ENCODE measurements around the gene CHN2. TPM values are rescaled to one million over a fixed set of nuclear protein-coding genes. Genes with fewer than 3 reads are reported as not detected.
"Not testable (repeated sequence)": the region's sequence is repeated elsewhere in the genome, so short reads cannot be mapped to it uniquely, and the experiment has no call there.

Gene CHN2
- total RNA-seq, 1 donor from 2014 or later = 0.50 TPM

GRCh38 chr7:29262191-29262917 lies 67.8 kb downstream of the CHN2 start:
- Mint-ChIP-seq H3K4me3 (ENCODE audit: unreplicated experiment) (no peak overlapping the region), H3K27me3 (ENCODE audit: low read depth) (no peaks in the 10 kb centered on the region), H3K36me3 (ENCODE audit: low read depth) (no peaks in the 10 kb centered on the region), H3K4me1 (ENCODE audit: low read depth) (peaks cover 4% of the 10 kb centered on the region), H3K9me3 (ENCODE audit: low read depth) (no peaks in the 10 kb centered on the region), H3K27ac (ENCODE audit: unreplicated experiment) (no peak overlapping the region)
- no peak for DNase-seq (ENCODE audit: low spot score)
- TF ChIP-seq, protein P1, sequence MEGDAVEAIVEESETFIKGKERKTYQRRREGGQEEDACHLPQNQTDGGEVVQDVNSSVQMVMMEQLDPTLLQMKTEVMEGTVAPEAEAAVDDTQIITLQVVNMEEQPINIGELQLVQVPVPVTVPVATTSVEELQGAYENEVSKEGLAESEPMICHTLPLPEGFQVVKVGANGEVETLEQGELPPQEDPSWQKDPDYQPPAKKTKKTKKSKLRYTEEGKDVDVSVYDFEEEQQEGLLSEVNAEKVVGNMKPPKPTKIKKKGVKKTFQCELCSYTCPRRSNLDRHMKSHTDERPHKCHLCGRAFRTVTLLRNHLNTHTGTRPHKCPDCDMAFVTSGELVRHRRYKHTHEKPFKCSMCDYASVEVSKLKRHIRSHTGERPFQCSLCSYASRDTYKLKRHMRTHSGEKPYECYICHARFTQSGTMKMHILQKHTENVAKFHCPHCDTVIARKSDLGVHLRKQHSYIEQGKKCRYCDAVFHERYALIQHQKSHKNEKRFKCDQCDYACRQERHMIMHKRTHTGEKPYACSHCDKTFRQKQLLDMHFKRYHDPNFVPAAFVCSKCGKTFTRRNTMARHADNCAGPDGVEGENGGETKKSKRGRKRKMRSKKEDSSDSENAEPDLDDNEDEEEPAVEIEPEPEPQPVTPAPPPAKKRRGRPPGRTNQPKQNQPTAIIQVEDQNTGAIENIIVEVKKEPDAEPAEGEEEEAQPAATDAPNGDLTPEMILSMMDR (IDR thresholded peaks at IDR 0.05) = no peak

DNA sequence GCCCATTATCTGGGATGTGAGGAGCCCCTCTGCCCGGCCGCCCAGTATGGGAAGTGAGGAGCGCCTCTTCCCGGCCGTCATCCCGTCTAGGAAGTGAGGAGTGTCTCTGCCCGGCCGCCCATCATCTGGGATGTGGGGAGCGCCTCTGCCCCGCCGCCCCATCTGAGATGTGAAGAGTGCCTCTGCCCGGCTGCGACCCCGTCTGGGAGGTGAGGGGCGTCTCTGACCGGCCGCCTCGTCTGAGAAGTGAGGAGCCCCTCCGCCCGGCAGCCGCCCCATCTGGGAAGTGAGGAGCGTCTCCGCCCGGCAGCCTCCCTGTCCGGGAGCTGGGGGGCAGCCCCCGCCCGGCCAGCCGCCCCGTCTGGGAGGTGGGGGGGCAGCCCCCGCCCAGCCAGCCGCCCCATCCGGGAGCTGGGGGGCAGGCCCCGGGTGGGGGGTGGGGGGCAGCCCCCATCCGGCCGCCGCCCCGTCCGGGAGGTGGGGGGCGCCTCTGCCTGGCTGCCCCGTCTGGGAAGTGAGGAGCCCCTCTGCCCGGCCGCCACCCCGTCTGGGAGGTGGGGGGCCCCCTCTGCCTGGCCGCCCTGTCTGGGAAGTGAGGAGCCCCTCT lies 69.1 kb downstream of the CHN2 start:
- H3K27ac Mint-ChIP-seq (ENCODE audit: unreplicated experiment); H3K27me3 Mint-ChIP-seq (ENCODE audit: low read depth); H3K36me3 Mint-ChIP-seq (ENCODE audit: low read depth); DNase-seq (ENCODE audit: low spot score); H3K4me3 Mint-ChIP-seq (ENCODE audit: unreplicated experiment); H3K9me3 Mint-ChIP-seq (ENCODE audit: low read depth); H3K4me1 Mint-ChIP-seq (ENCODE audit: low read depth): not testable (repeated sequence)

GRCh38 chr7:29265208-29265923 lies 70.8 kb downstream of the CHN2 start:
- peaks cover 4% of the 10 kb centered on the region for H3K4me1 Mint-ChIP-seq (ENCODE audit: low read depth)
- H3K27me3 Mint-ChIP-seq (ENCODE audit: low read depth) = no peaks in the 10 kb centered on the region
- TF ChIP-seq, protein P1 (IDR thresholded peaks at IDR 0.05) = no peak
- H3K27ac Mint-ChIP-seq (ENCODE audit: unreplicated experiment) = no peak overlapping the region
- no peak for DNase-seq (ENCODE audit: low spot score)
- H3K9me3 Mint-ChIP-seq (ENCODE audit: low read depth) = no peaks in the 10 kb centered on the region
- no peak overlapping the region for H3K4me3 Mint-ChIP-seq (ENCODE audit: unreplicated experiment)
- no peaks in the 10 kb centered on the region for H3K36me3 Mint-ChIP-seq (ENCODE audit: low read depth)

DNA sequence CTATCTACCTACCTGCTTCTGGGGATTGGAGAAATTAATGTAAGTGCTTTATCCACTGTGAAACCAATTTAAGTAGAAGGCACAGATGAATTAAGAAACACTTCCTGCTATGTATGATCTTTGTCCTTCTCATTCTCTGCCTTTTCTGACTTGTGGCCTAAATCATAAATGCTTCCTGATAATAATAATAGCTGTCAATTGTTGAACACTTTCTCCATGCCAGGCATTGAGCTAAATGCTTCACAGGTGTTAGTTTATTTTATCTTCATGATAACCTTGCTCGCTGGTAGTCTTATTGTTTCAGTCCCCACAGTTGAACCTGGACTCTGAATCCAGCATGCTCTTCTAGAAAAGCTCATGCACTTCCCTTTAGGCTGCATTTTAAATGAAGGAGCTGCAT lies 75.4 kb downstream of the CHN2 start:
- H3K4me3 Mint-ChIP-seq (ENCODE audit: unreplicated experiment) = no peak overlapping the region
- peaks cover 10% of the 10 kb centered on the region for H3K4me1 Mint-ChIP-seq (ENCODE audit: low read depth)
- TF ChIP-seq, protein P1 (IDR thresholded peaks at IDR 0.05) = no peak
- no peaks in the 10 kb centered on the region for H3K36me3 Mint-ChIP-seq (ENCODE audit: low read depth)
- no peak for DNase-seq (ENCODE audit: low spot score)
- peaks cover 2% of the 10 kb centered on the region for H3K27me3 Mint-ChIP-seq (ENCODE audit: low read depth)
- H3K9me3 Mint-ChIP-seq (ENCODE audit: low read depth) = no peaks in the 10 kb centered on the region
- no peak overlapping the region for H3K27ac Mint-ChIP-seq (ENCODE audit: unreplicated experiment)

DNA sequence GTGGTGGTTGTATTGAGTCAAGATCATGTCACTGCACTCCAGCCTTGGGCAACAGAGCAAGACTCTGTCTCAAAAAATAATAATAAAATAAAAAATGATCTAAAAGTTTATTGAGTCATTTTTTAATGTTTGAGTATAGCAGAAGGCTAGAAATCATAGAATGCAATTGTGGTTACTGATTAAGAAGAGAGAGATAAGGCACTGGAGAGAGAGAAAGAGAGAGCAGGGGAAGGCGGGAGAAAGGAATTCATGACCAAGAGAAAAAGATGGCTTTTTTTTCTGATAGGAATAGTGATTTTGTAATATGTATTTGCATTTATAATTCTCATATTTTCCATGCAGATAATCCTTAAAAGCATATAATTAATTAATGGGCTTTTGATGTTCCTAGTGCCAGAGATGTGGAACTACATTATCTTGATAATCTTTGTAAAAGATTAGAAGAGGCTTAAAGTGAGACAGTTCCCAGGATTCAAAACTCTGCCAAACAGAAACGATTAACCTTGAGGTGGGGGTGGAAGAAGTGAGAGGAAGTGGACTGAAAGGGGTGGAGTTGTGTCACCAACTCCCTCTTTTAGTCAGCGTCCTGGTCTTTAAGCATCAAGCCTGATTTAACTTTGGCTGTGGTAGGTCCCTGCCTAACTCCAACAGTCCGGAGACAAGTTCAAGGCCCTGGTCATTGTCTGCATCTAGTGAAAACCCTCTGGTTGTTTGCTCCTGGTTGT lies 76.2 kb downstream of the CHN2 start:
- Mint-ChIP-seq H3K9me3 (ENCODE audit: low read depth) (no peaks in the 10 kb centered on the region), H3K4me1 (ENCODE audit: low read depth) (peaks cover 5% of the 10 kb centered on the region), H3K27me3 (ENCODE audit: low read depth) (peaks cover 2% of the 10 kb centered on the region), H3K27ac (ENCODE audit: unreplicated experiment) (no peak overlapping the region), H3K4me3 (ENCODE audit: unreplicated experiment) (no peak overlapping the region), H3K36me3 (ENCODE audit: low read depth) (no peaks in the 10 kb centered on the region)
- DNase-seq (ENCODE audit: low spot score) = no peak
- TF ChIP-seq, protein P1 (IDR thresholded peaks at IDR 0.05) = no peak
